Ishikawa (cell line): ENCODE results near the gene BBLN.

ENCODE experiments used
- CEBPB ChIP-seq: IDR thresholded peaks from 2 replicates; pipeline ENCODE4 v1.6.1; 2012
- CREB1 ChIP-seq: IDR thresholded peaks from 2 replicates; pipeline ENCODE4 v1.6.1; 2012; ENCODE audit warnings: low read depth
- EGR1 ChIP-seq: IDR thresholded peaks from 2 replicates; pipeline ENCODE4 v1.6.1; 2012
- EP300 ChIP-seq: IDR thresholded peaks from 2 replicates; pipeline ENCODE4 v1.6.1; 2012; ENCODE audit warnings: borderline replicate concordance
- FOXM1 ChIP-seq: IDR thresholded peaks from 2 replicates; pipeline ENCODE4 v1.6.1; 2012; ENCODE audit warnings: low read depth, borderline replicate concordance
- MAX ChIP-seq: IDR thresholded peaks from 2 replicates; pipeline ENCODE4 v1.6.1; 2012
- NFIC ChIP-seq: IDR thresholded peaks from 2 replicates; pipeline ENCODE4 v1.6.1; 2012
- RAD21 ChIP-seq: IDR thresholded peaks from 2 replicates; pipeline ENCODE4 v1.6.1; 2012; ENCODE audit warnings: low read depth
- REST ChIP-seq: IDR thresholded peaks from 2 replicates; pipeline ENCODE4 v1.6.1; 2012; ENCODE audit warnings: low read depth, mild to moderate bottlenecking
- TAF1 ChIP-seq: IDR thresholded peaks from 2 replicates; pipeline ENCODE4 v1.6.1; 2012; ENCODE audit warnings: low read depth, mild to moderate bottlenecking
- TCF12 ChIP-seq: IDR thresholded peaks from 2 replicates; pipeline ENCODE4 v1.6.1; 2012; ENCODE audit warnings: low read depth
- TEAD4 ChIP-seq: IDR thresholded peaks from 2 replicates; pipeline ENCODE4 v1.6.1; 2012
- USF1 ChIP-seq: IDR thresholded peaks from 2 replicates; pipeline ENCODE4 v1.6.1; 2012
- YY1 ChIP-seq: IDR thresholded peaks from 2 replicates; pipeline ENCODE4 v1.6.1; 2012; ENCODE audit warnings: low read depth
- ZBTB7A ChIP-seq: IDR thresholded peaks from 2 replicates; pipeline ENCODE4 v1.6.1; 2012; ENCODE audit warnings: low read depth

BBLN gene

GRCh38 chr9:128120741-128121465 is 39.2 kb upstream of the BBLN start:
- no peak for TF ChIP-seq EP300
- no peak for TF ChIP-seq USF1
- TF ChIP-seq REST, result no peak
- TF ChIP-seq YY1, result no peak
- no peak for TF ChIP-seq MAX
- no peak for TF ChIP-seq TEAD4
- no peak for TF ChIP-seq FOXM1
- no peak for TF ChIP-seq TAF1
- TF ChIP-seq CREB1, result no peak
- no peak for TF ChIP-seq CEBPB
- no peak for TF ChIP-seq RAD21
- no peak for TF ChIP-seq NFIC
- TF ChIP-seq TCF12, result no peak

GRCh38 chr9:128121466-128121810 is 38.6 kb upstream of the BBLN start:
- no peak for TF ChIP-seq YY1
- no peak for TF ChIP-seq TAF1
- TF ChIP-seq NFIC, result no peak
- TF ChIP-seq EP300, result no peak
- TF ChIP-seq TCF12, result no peak
- TF ChIP-seq TEAD4, result no peak
- no peak for TF ChIP-seq ZBTB7A
- TF ChIP-seq FOXM1, result no peak
- no peak for TF ChIP-seq CREB1
- TF ChIP-seq RAD21, result no peak
- TF ChIP-seq EGR1, result no peak
- TF ChIP-seq REST, result no peak
- TF ChIP-seq MAX, result no peak
- no peak for TF ChIP-seq USF1
- TF ChIP-seq CEBPB, result no peak

GRCh38 chr9:128121924-128122808 is 37.9 kb upstream of the BBLN start:
- TF ChIP-seq NFIC, result no peak

- TF ChIP-seq CEBPB (no peak), CREB1 (no peak), USF1 (no peak), NFIC (no peak), TAF1 (no peak), MAX (no peak), RAD21 (no peak), EP300 (no peak), TEAD4 (no peak), EGR1 (no peak), ZBTB7A (no peak), TCF12 (no peak)
Observed at GRCh38 chr9:128122809-128123175, 37.3 kb upstream of the BBLN start.

- TF ChIP-seq EP300 (no peak), TEAD4 (no peak), TAF1 (no peak), FOXM1 (no peak), EGR1 (no peak), YY1 (no peak), ZBTB7A (no peak), TCF12 (no peak), REST (no peak), RAD21 (no peak), NFIC (no peak), CREB1 (no peak), MAX (no peak), USF1 (no peak), CEBPB (no peak)
Observed at GRCh38 chr9:128123451-128124080, 36.5 kb upstream of the BBLN start.
